ENCODE results near the gene YIPF1.

DNA sequence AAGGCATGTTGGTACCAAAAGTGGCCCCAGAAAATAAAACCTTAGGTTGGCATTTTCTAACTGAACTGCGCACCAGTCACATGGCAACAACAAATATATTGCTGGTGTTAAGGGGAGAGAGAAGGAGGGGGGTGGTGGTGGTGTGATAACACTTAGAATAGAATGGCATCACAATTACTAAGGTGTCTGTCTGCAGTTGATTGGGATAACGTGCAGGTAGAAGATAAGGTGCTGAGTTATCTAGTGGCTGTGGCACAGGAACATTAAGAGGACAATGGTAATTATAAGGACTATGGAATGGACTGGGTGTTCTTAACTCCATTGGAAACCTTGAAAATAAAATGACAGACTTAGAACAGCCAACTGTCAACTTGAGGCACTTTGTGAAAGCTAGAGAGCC is 1.4 kb upstream of the YIPF1 start:
- TF ChIP-seq, protein P1, sequence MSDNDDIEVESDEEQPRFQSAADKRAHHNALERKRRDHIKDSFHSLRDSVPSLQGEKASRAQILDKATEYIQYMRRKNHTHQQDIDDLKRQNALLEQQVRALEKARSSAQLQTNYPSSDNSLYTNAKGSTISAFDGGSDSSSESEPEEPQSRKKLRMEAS (IDR thresholded peaks at IDR 0.05): no peak
- TF ChIP-seq USF1 (IDR thresholded peaks at IDR 0.05): no peak
- no peak for TF ChIP-seq FOXM1 (IDR thresholded peaks at IDR 0.05; ENCODE audit: borderline replicate concordance, low read depth)
- TF ChIP-seq CREB1 (IDR thresholded peaks at IDR 0.05; ENCODE audit: low read depth): no peak
- TF ChIP-seq RAD21 (IDR thresholded peaks at IDR 0.05; ENCODE audit: low read depth): no peak
- no peak for TF ChIP-seq TAF1 (IDR thresholded peaks at IDR 0.05; ENCODE audit: low read depth)
- TF ChIP-seq REST (IDR thresholded peaks at IDR 0.05; ENCODE audit: low read depth): no peak
- TF ChIP-seq EP300 (IDR thresholded peaks at IDR 0.05; ENCODE audit: borderline replicate concordance): no peak
- no peak for TF ChIP-seq CEBPB (IDR thresholded peaks at IDR 0.05)
- no peak for TF ChIP-seq TCF12 (IDR thresholded peaks at IDR 0.05; ENCODE audit: low read depth)
- no peak for TF ChIP-seq YY1 (IDR thresholded peaks at IDR 0.05; ENCODE audit: low read depth)
- no peak for TF ChIP-seq NFIC (IDR thresholded peaks at IDR 0.05)
